Activated CD4-positive, alpha-beta T cell treated with anti-CD3 and anti-CD28 coated beads, Interleukin-10, Interleukin-2, amounts not matched to agents 100 ng/mL and 50 ng/mL, durations not matched to agents 16 hours and 8 hours (primary cell): ENCODE results near the gene RGS13.
"Not testable (repeated sequence)": the region's sequence is repeated elsewhere in the genome, so short reads cannot be mapped to it uniquely, and the experiment has no call there.

Experiments
- DNase-seq: peaks from one replicate; pipeline ENCODE4 v3.0.0-alpha.2; 2020

RGS13 gene

GRCh38 chr1:192683081-192683480 is 47.1 kb downstream of the RGS13 start:
- DNase-seq: not testable (repeated sequence)

GRCh38 chr1:192689459-192689858 is 53.5 kb downstream of the RGS13 start:
- DNase-seq: no peak

GRCh38 chr1:192691041-192691440 is 55.1 kb downstream of the RGS13 start:
- no peak for DNase-seq

- DNase-seq: no peak
These were observed 60.1 kb downstream of the RGS13 start for GRCh38 chr1:192696082-192696481.

- DNase-seq: no peak
These were observed 61.8 kb downstream of the RGS13 start for GRCh38 chr1:192697771-192698170.

GRCh38 chr1:192698731-192699130 is 62.8 kb downstream of the RGS13 start:
- no peak for DNase-seq

- DNase-seq: no peak
These were observed 64.9 kb downstream of the RGS13 start for GRCh38 chr1:192700834-192701271.

- peak; percentile 30 for DNase-seq
These were observed 66.4 kb downstream of the RGS13 start for GRCh38 chr1:192702212-192702902.

- peak; percentile 62 for DNase-seq
These were observed 67.6 kb downstream of the RGS13 start for GRCh38 chr1:192703283-192704206.

- DNase-seq: no peak
These were observed 69.6 kb downstream of the RGS13 start for GRCh38 chr1:192705510-192705909.

- no peak for DNase-seq
These were observed 71.0 kb downstream of the RGS13 start for GRCh38 chr1:192706936-192707335.

GRCh38 chr1:192707978-192708547 is 72.1 kb downstream of the RGS13 start:
- DNase-seq: no peak

GRCh38 chr1:192709544-192709943 is 73.6 kb downstream of the RGS13 start:
- DNase-seq: no peak
